ENCODE data around the gene CCDC91. TPM values are rescaled to one million over a fixed set of nuclear protein-coding genes. Genes with fewer than 3 reads are reported as not detected.

Gene CCDC91
- total RNA-seq, 4 donors from 2014 or later, result 19.0 to 38.1 (median 23.1) TPM

DNA sequence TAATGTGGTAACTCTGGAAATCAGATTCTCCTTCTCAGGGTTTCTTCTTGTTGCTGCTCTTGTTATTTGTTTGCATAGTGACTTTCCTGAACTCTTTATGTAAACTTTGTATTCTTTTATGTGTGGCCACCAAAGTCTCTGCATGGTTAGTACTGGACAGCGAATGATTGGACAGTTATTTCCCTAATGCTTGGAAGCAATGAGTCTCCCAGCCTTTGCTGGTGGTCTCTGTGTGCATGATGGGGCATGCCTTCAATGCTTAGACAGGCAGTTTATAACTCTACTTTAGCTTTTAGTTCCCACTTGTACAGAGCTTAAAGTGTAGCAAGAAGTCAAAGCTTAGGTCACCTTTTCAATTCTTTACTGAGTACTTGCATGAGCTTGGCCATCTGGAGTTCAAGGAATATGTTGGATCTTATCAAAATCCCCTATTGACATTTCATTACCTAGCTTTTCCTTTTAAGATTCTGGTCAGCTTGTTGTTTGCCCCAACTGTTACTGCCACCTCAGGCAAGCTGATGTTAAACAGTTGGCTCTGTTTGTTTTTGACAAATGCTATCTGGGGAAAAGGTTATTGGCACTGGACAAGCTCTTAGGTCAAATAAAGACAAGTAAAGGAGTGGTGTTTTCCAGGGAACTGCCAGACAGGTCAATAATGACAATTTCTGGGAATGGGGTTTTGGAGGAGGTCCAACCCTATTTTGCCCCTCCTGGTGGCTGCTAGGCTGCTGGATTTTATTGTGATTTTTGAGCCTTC lies 12.3 kb downstream of the CCDC91 start:
- no peaks in the 10 kb centered on the region for H3K9me3 ChIP-seq
- no peak overlapping the region for H3K27ac ChIP-seq
- H3K27me3 ChIP-seq, result no peaks in the 10 kb centered on the region
- H3K4me3 ChIP-seq, result no peak overlapping the region
- no peak for DNase-seq (ENCODE audit: low spot score in 2 of 2)
- no peaks in the 10 kb centered on the region for H3K4me1 ChIP-seq
- H3K36me3 ChIP-seq, result no peaks in the 10 kb centered on the region
- 96% methylated on average over 1 of the region's 1 CpG for WGBS
- no peak for TF ChIP-seq POLR2AphosphoS5 (IDR thresholded peaks at IDR 0.05)
- no peak for TF ChIP-seq POLR2A (IDR thresholded peaks at IDR 0.05)
- no peak for TF ChIP-seq EP300 (IDR thresholded peaks at IDR 0.05)
- TF ChIP-seq, protein P1, sequence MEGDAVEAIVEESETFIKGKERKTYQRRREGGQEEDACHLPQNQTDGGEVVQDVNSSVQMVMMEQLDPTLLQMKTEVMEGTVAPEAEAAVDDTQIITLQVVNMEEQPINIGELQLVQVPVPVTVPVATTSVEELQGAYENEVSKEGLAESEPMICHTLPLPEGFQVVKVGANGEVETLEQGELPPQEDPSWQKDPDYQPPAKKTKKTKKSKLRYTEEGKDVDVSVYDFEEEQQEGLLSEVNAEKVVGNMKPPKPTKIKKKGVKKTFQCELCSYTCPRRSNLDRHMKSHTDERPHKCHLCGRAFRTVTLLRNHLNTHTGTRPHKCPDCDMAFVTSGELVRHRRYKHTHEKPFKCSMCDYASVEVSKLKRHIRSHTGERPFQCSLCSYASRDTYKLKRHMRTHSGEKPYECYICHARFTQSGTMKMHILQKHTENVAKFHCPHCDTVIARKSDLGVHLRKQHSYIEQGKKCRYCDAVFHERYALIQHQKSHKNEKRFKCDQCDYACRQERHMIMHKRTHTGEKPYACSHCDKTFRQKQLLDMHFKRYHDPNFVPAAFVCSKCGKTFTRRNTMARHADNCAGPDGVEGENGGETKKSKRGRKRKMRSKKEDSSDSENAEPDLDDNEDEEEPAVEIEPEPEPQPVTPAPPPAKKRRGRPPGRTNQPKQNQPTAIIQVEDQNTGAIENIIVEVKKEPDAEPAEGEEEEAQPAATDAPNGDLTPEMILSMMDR (IDR thresholded peaks at IDR 0.05), result no peak

DNA sequence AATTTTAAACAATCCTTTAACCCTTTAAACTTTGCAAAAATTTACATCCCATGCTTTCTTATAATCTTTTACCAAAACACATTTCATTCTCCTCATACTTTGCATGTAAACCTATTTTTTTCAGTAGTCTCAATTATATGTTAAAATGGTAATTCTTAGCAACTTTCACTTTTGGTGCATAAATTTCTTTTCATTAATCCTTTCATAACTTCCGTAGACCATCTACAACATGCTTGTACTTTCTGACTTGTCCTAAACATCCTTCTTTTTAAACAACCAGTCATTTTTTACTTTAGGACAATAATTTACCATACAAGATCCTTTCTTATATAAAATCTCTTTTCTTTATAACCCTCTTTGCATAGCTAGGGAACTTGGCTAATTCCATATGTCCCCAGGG lies 19.5 kb downstream of the CCDC91 start:
- Histone ChIP-seq H3K27me3 (no peaks in the 10 kb centered on the region), H3K36me3 (no peaks in the 10 kb centered on the region), H3K4me3 (no peak overlapping the region), H3K27ac (no peak overlapping the region), H3K4me1 (no peaks in the 10 kb centered on the region), H3K9me3 (no peaks in the 10 kb centered on the region)
- DNase-seq (ENCODE audit: low spot score in 2 of 2), result no peak
- WGBS, result 100% methylated on average over 1 of the region's 1 CpG
- TF ChIP-seq EP300 (IDR thresholded peaks at IDR 0.05) (no peak), POLR2A (IDR thresholded peaks at IDR 0.05) (no peak), POLR2AphosphoS5 (IDR thresholded peaks at IDR 0.05) (no peak)
- TF ChIP-seq, protein P1 (IDR thresholded peaks at IDR 0.05), result no peak

DNA sequence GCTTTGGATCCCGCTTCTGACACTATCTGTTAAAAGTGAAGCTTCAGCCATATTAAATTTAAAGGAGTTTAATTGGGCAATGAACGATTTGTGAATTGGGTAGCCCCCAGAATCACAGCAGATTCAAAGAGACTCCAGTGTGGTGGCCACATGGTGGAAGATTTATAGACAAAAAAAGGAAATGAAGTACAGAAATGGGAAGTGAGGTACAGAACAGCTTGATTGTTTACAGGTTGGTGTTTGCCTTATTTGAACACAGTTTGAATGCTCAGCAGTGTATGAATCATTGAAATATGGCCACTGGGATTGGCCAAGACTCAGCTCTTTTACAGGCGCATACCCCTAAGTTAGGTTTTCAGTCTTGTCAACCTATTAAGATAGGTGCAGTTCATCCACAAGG lies 21.9 kb downstream of the CCDC91 start:
- TF ChIP-seq EP300 (IDR thresholded peaks at IDR 0.05), result no peak
- no peak for TF ChIP-seq POLR2AphosphoS5 (IDR thresholded peaks at IDR 0.05)
- TF ChIP-seq POLR2A (IDR thresholded peaks at IDR 0.05), result no peak
- TF ChIP-seq, protein P1 (IDR thresholded peaks at IDR 0.05), result no peak
- WGBS, result 94% methylated on average over 3 of the region's 3 CpGs
- no peak for DNase-seq (ENCODE audit: low spot score in 2 of 2)
- Histone ChIP-seq H3K27me3 (no peaks in the 10 kb centered on the region), H3K27ac (no peak overlapping the region), H3K9me3 (no peaks in the 10 kb centered on the region), H3K36me3 (no peaks in the 10 kb centered on the region), H3K4me1 (no peaks in the 10 kb centered on the region), H3K4me3 (no peak overlapping the region)

DNA sequence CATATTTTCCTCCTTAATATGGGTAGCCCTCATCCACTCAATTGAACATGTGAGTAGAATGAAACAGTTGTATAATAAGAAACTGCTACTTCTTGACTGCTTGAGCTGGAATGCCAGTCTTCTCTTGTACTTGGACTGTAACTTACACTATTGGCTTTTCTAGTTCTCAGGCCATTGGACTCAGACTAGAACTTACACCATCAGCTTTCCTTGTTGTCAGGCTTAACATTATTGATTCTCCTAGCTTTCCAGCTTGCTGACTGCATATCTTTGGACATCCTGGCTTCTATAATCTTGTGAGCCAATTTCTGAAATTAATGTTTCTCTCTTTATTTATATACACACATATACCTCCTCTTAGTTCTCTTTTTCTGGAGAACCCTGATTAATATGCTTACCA lies 24.8 kb downstream of the CCDC91 start:
- TF ChIP-seq POLR2AphosphoS5 (IDR thresholded peaks at IDR 0.05) (no peak), POLR2A (IDR thresholded peaks at IDR 0.05) (no peak), EP300 (IDR thresholded peaks at IDR 0.05) (no peak)
- TF ChIP-seq, protein P1 (IDR thresholded peaks at IDR 0.05), result no peak

DNA sequence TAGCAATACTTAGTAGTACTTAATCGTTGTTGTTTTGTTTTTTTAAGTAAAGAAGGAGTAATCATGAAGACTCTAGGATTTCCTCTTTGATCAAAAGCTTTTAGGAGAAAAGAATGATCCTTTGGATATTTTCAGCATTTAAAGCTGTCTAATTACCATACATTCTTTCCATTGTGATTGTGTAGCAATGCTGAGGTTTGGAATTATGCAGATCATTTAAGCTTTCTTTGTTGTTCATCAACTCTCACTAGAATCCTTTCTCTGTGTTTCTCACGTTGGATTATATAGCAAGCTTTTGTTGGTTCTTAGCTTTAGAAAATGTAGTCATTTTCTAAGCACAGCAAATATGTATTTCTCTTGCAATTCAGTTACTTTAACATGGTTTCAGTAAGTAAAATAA lies 25.8 kb downstream of the CCDC91 start:
- Histone ChIP-seq H3K27ac (no peak overlapping the region), H3K4me3 (no peak overlapping the region), H3K27me3 (no peaks in the 10 kb centered on the region), H3K4me1 (no peaks in the 10 kb centered on the region), H3K36me3 (no peaks in the 10 kb centered on the region), H3K9me3 (no peaks in the 10 kb centered on the region)
- no peak for DNase-seq (ENCODE audit: low spot score in 2 of 2)
- TF ChIP-seq POLR2A (IDR thresholded peaks at IDR 0.05) (no peak), EP300 (IDR thresholded peaks at IDR 0.05) (no peak), POLR2AphosphoS5 (IDR thresholded peaks at IDR 0.05) (no peak)
- TF ChIP-seq, protein P1 (IDR thresholded peaks at IDR 0.05), result no peak
- WGBS, result 85% methylated on average over 2 of the region's 2 CpGs

More for the DNA sequence above, 24.8 kb downstream of the CCDC91 start:
- H3K4me1 ChIP-seq, result no peaks in the 10 kb centered on the region
- H3K4me3 ChIP-seq, result no peak overlapping the region
- H3K27ac ChIP-seq, result no peak overlapping the region
- no peak for DNase-seq (ENCODE audit: low spot score in 2 of 2)
- H3K9me3 ChIP-seq, result no peaks in the 10 kb centered on the region
- no peaks in the 10 kb centered on the region for H3K27me3 ChIP-seq
- H3K36me3 ChIP-seq, result no peaks in the 10 kb centered on the region

Data from suprapubic skin (tissue), 4 donors.